Uterus (tissue), 4 donors: ENCODE data around the gene MYO1F. TPM values are rescaled to one million over a fixed set of nuclear protein-coding genes. Genes with fewer than 3 reads are reported as not detected.

ENCODE experiments used
- DNase-seq, 2 donors: peaks; one replicate each; pipeline ENCODE4 v3.0.0-alpha.2; 2019 to 2020
- H3K27ac ChIP-seq, 2 donors: fragments of 200-600 bp; sonication (generic); 1 replicate in 1 of 2; 2 replicates in 1 of 2; pipeline ENCODE4 v1.5.1; 2016 to 2018
- H3K27me3 ChIP-seq, 2 donors: fragments of 200-600 bp; sonication (generic); one replicate each; pipeline ENCODE4 v1.5.1; 2018 to 2019; ENCODE audit warnings: control low read depth in 1 of 2
- H3K36me3 ChIP-seq, 2 donors: fragments of 200-600 bp; sonication (generic); one replicate each; pipeline ENCODE4 v1.5.1; 2019; ENCODE audit warnings: control low read depth in 1 of 2
- H3K4me1 ChIP-seq, 2 donors: fragments of 200-600 bp; sonication (generic); one replicate each; pipeline ENCODE4 v1.5.1; 2018 to 2019; ENCODE audit warnings: control low read depth in 1 of 2
- H3K4me3 ChIP-seq, 2 donors: fragments of 200-600 bp; sonication (generic); 1 replicate in 1 of 2; 2 replicates in 1 of 2; pipeline ENCODE4 v1.5.1; 2018 to 2019; ENCODE audit warnings: mild to moderate bottlenecking in 1 of 2
- H3K9me3 ChIP-seq, 2 donors: fragments of 200-600 bp; sonication (generic); one replicate each; pipeline ENCODE4 v1.5.1; 2019; ENCODE audit warnings: control low read depth in 1 of 2
- CTCF ChIP-seq, 4 experiments: fragments of 200-600 bp in 2 of 4; fragments of 450-650 bp in 2 of 4; sonication (generic) in 2 of 4; IDR thresholded peaks; one replicate each; pipeline ENCODE4 v1.5.1; 2016 to 2019; ENCODE audit warnings: antibody characterized with exemption in 4 of 4, mild to moderate bottlenecking in 2 of 4, moderate library complexity in 1 of 4
- POLR2A ChIP-seq, 2 donors: fragments of 450-650 bp; IDR thresholded peaks; one replicate each; pipeline ENCODE4 v1.6.1; 2016; ENCODE audit warnings: antibody characterized with exemption in 2 of 2, mild to moderate bottlenecking in 1 of 2, moderate library complexity in 1 of 2
- intact Hi-C: fragments of 100-400 bp; cut with DNase I; formaldehyde crosslinking; loops from one replicate; pipeline ENCODE4 v1.15.1; 2023; ENCODE audit warnings: low total_unique reads
- total RNA-seq, 4 donors: library from RNA; depleted of rRNA in 3 of 4; stranded (reverse); fragments of >200 nt in 3 of 4; gene quantifications; one replicate each; pipeline versions ENCODE4 v1.1.0 to v1.2.4, GENCODE V29; 2014 to 2023
- donor health status: DM: yes; HTN: yes; CAD: no.

MYO1F gene
- total RNA-seq, 4 donors from 2014 or later: 4.1 to 45.9 (median 7.5) TPM

- Histone ChIP-seq H3K9me3 (no peaks in the 10 kb centered on the region), H3K4me3 (no peak overlapping the region), H3K27me3 (no peaks in the 10 kb centered on the region), H3K4me1 (no peaks in the 10 kb centered on the region), H3K36me3 (no peaks in the 10 kb centered on the region), H3K27ac (no peak overlapping the region)
- TF ChIP-seq CTCF (IDR thresholded peaks at IDR 0.05) (no peak), POLR2A (IDR thresholded peaks at IDR 0.05) (no peak)
- no peak for DNase-seq
- intact Hi-C loops: no loop called here
Measured at GRCh38 chr19:8528500-8528899, 48.7 kb downstream of the MYO1F start.

DNA sequence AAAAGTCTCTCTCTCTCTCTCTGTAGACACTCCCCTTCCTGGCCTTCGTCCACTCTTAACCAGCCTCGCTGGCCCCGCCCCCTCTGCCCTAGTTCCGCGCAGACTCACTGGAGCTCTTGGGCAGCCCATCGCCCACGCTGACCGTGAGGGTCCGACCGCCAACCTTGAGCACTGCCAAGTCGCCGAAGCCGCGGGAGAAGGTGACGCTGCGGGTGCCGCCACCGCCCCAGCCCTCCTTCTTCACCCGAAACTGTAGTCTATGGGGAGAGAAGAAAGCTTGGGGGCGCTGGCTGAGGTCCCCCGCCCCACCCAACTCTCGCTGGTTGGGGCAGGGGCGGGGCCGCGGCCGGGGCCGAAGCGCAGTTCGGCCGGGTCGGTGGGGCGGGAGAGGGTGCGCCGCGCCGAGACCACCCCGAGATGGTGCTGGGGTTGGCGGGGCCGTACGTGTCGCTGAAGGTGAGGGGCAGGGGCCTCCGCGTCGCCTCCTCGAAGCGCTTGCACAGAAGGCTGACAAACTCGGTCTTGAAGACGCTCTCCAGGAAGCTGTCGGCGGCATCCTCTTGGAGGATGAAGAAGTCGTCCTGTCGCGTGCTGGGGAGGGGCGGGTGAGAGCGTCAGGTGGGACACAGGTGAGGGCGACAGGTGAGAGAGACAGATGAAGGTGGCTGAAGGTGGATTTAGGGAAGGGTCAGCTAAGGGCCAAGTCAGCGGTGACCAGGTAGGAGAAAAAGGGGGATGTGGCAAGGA is 50.7 kb downstream of the MYO1F start:
- Histone ChIP-seq H3K27me3 (no peaks in the 10 kb centered on the region), H3K4me3 (peak overlapping the region; percentile 39 to 69), H3K4me1 (no peaks in the 10 kb centered on the region), H3K9me3 (no peaks in the 10 kb centered on the region), H3K36me3 (no peaks in the 10 kb centered on the region), H3K27ac (peak overlapping the region; percentile 92 to 96)
- intact Hi-C loops: no loop called here
- TF ChIP-seq POLR2A (IDR thresholded peaks at IDR 0.05) (peak; percentile 3 to 64), CTCF (IDR thresholded peaks at IDR 0.05) (no peak)
- DNase-seq: peak; percentile 92 to 94

DNA sequence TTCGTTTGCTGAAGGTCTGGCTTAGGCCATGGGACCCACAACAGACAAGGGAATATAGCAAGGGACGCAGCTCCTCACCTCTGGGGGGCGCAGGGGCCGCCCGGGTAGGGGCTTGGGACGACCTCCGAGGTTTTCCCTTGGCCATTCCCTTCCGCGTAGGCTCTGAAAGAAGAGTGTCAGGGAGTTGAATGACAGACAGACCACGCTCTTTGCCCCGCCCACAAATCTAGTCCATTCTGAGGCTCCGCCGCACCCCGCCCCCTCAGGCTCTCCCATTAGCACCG is 51.9 kb downstream of the MYO1F start:
- H3K36me3 ChIP-seq: no peaks in the 10 kb centered on the region
- H3K4me3 ChIP-seq: peak overlapping the region; percentile 24 to 39
- H3K4me1 ChIP-seq: no peaks in the 10 kb centered on the region
- intact Hi-C loops: no loop called here
- DNase-seq: no peak
- TF ChIP-seq POLR2A (IDR thresholded peaks at IDR 0.05) (peak in 1 of 2 donors; percentile 25), CTCF (IDR thresholded peaks at IDR 0.05) (peak in 1 of 4 experiments; percentile 29)
- H3K9me3 ChIP-seq: no peaks in the 10 kb centered on the region
- peak overlapping the region; percentile 92 to 96 for H3K27ac ChIP-seq
- no peaks in the 10 kb centered on the region for H3K27me3 ChIP-seq

DNA sequence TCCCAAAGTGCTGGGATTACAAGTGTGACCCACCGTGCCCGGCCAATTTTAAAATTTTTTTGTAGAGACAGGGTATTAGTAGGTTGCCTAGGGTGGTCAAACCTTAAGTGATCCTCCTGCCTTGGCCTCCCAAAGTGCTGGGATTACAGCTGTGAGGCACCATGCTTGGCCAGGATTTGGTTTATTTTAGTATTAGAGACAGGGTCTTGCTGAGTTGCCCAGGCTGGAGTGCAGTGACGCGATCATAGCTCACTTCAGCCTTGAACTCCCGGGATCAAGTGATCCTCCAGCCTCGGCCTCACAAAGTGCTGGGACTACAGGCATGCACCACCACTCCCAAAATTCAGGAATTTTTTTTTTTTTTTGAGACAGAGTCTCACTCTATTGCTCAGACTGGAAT is 57.9 kb downstream of the MYO1F start:
- H3K4me3 ChIP-seq: no peak overlapping the region
- intact Hi-C loops: no loop called here
- TF ChIP-seq POLR2A (IDR thresholded peaks at IDR 0.05) (no peak), CTCF (IDR thresholded peaks at IDR 0.05) (no peak)
- no peaks in the 10 kb centered on the region for H3K36me3 ChIP-seq
- no peaks in the 10 kb centered on the region for H3K9me3 ChIP-seq
- no peaks in the 10 kb centered on the region for H3K27me3 ChIP-seq
- H3K4me1 ChIP-seq: no peaks in the 10 kb centered on the region
- no peak for DNase-seq
- no peak overlapping the region for H3K27ac ChIP-seq

GRCh38 chr19:8518536-8518935 is 58.7 kb downstream of the MYO1F start:
- H3K4me1 ChIP-seq: no peaks in the 10 kb centered on the region
- no peak for DNase-seq
- H3K4me3 ChIP-seq: no peak overlapping the region
- no peak for TF ChIP-seq CTCF (IDR thresholded peaks at IDR 0.05)
- no peak for TF ChIP-seq POLR2A (IDR thresholded peaks at IDR 0.05)
- H3K36me3 ChIP-seq: no peaks in the 10 kb centered on the region
- intact Hi-C loops: no loop called here
- no peaks in the 10 kb centered on the region for H3K9me3 ChIP-seq
- no peaks in the 10 kb centered on the region for H3K27me3 ChIP-seq
- H3K27ac ChIP-seq: no peak overlapping the region
